ENCODE data around the gene MSH2.
A peak's percentile ranks its signal among the peaks of the same experiment; 100 is the strongest.
"Not testable (repeated sequence)": the region's sequence is repeated elsewhere in the genome, so short reads cannot be mapped to it uniquely, and the experiment has no call there.

The MSH2 gene

GRCh38 chr2:47484396-47484795 lies 81.4 kb downstream of the MSH2 start:
- no peak for DNase-seq (ENCODE audit: low read depth in 2 of 2)

- no peak for DNase-seq (ENCODE audit: low read depth in 2 of 2)
These were observed 82.2 kb downstream of the MSH2 start for GRCh38 chr2:47485177-47485576.

GRCh38 chr2:47485751-47486300 lies 82.9 kb downstream of the MSH2 start:
- DNase-seq (ENCODE audit: low read depth in 2 of 2): peak; percentile 24 to 28

- DNase-seq (ENCODE audit: low read depth in 2 of 2): no peak
These were observed 84.0 kb downstream of the MSH2 start for GRCh38 chr2:47486841-47487497.

- no peak for DNase-seq (ENCODE audit: low read depth in 2 of 2)
These were observed 84.5 kb downstream of the MSH2 start for GRCh38 chr2:47487498-47487875.

GRCh38 chr2:47488870-47489584 lies 86.1 kb downstream of the MSH2 start:
- peak; percentile 77 to 79 for DNase-seq (ENCODE audit: low read depth in 2 of 2)

- DNase-seq (ENCODE audit: low read depth in 2 of 2): no peak
These were observed 87.5 kb downstream of the MSH2 start for GRCh38 chr2:47490406-47490805.

GRCh38 chr2:47493317-47494035 lies 90.5 kb downstream of the MSH2 start:
- DNase-seq (ENCODE audit: low read depth in 2 of 2): no peak

- no peak for DNase-seq (ENCODE audit: low read depth in 2 of 2)
These were observed 91.5 kb downstream of the MSH2 start for GRCh38 chr2:47494267-47495130.

GRCh38 chr2:47497843-47498460 lies 95.0 kb downstream of the MSH2 start:
- no peak for DNase-seq (ENCODE audit: low read depth in 2 of 2)

- DNase-seq (ENCODE audit: low read depth in 2 of 2): no peak
These were observed 96.1 kb downstream of the MSH2 start for GRCh38 chr2:47499093-47499492.

- no peak for DNase-seq (ENCODE audit: low read depth in 2 of 2)
These were observed 96.8 kb downstream of the MSH2 start for GRCh38 chr2:47499621-47500309.

GRCh38 chr2:47501374-47502200 lies 98.6 kb downstream of the MSH2 start:
- DNase-seq (ENCODE audit: low read depth in 2 of 2): peak in 1 of 2 experiments; percentile 9

- not testable (repeated sequence) for DNase-seq (ENCODE audit: low read depth in 2 of 2)
These were observed 99.5 kb downstream of the MSH2 start for GRCh38 chr2:47502498-47502897.

GRCh38 chr2:47503481-47504070 lies 100.6 kb downstream of the MSH2 start:
- no peak for DNase-seq (ENCODE audit: low read depth in 2 of 2)

GRCh38 chr2:47504174-47504810 lies 101.3 kb downstream of the MSH2 start:
- DNase-seq (ENCODE audit: low read depth in 2 of 2): no peak

- no peak for DNase-seq (ENCODE audit: low read depth in 2 of 2)
These were observed 103.1 kb downstream of the MSH2 start for GRCh38 chr2:47506024-47506423.

- no peak for DNase-seq (ENCODE audit: low read depth in 2 of 2)
These were observed 103.5 kb downstream of the MSH2 start for GRCh38 chr2:47506436-47506835.

- no peak for DNase-seq (ENCODE audit: low read depth in 2 of 2)
These were observed 105.1 kb downstream of the MSH2 start for GRCh38 chr2:47508080-47508479.

Measured in fibroblast of skin of left quadriceps (primary cell).